Left ventricle myocardium superior (tissue), 1 donor: Measurements from ENCODE around the gene TMEM240. TPM values are rescaled to one million over a fixed set of nuclear protein-coding genes. Genes with fewer than 3 reads are reported as not detected.
"Not testable (repeated sequence)": the region's sequence is repeated elsewhere in the genome, so short reads cannot be mapped to it uniquely, and the experiment has no call there.

ENCODE experiments used
- ATAC-seq: fragments of 200-7000 bp; cut with Tn5 transposase; one replicate; pipeline ENCODE4 v1.9.1; 2020; ENCODE audit warnings: mild to moderate bottlenecking, moderate library complexity
- DNase-seq: peaks from one replicate; pipeline ENCODE4 v3.0.0-alpha.2; 2020
- intact Hi-C: fragments of 100-400 bp; cut with micrococcal nuclease; formaldehyde crosslinking; loops from one replicate; pipeline ENCODE4 v1.11.0; 2022
- total RNA-seq: library from RNA; stranded (reverse); fragmentation: NEBNext Ultra II Directional; extraction: Animal tissue kit (Norgen Biotek cat#: 25700); gene quantifications from one replicate; pipeline ENCODE4 v1.2.1, GENCODE V29; 2021
- donor health status: DM: no; HTN: yes; CAD: no; lungs with severe emphysema.

Gene TMEM240
- total RNA-seq, 1 donor from 2014 or later, result 8.9 TPM

- intact Hi-C loops, result no loop called here
- DNase-seq, result no peak
- peak; percentile 8 for ATAC-seq
Measured at GRCh38 chr1:1542766-1543705, 2.6 kb upstream of the TMEM240 start.

DNA sequence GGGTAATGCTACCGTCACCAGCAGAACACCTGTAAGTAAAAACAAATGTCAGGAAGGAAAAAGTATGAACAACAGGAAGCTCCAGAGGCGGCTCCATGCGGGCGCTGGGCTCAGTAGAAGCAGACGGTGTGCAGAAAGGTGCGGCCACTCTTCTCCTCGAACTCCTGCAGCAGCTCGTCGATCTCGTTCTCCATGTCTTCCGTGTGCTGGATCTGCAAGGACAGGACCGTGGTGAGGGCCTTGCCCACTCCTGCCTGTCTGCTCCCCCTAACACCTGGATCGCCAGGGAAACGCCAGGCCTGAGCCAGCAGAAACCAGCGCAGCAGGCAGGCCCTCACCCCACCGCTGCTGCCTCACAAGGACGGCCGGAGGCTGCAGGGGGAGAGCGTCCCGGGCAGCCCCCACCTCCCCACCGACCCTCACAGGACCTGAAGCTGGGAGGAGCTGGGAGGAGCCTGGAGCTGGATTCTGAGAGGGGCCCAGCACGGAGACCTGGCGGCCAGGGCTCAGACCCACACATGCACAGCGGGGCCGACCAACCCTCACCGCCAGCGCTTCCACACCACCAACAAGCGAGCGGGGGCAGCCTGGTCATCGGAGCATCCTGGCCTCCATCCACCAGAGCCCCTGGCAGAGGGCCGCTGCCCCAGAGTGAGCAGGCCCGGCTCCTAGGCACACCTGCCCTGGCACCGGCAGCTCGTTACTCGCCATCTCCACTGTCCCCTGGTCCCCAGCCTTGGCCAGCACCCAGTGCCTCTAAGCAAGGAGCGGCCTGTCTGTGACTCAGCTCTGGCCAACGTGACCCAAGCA, 1.7 kb upstream of the TMEM240 start:
- intact Hi-C loops, result no loop called here
- DNase-seq (no peak), ATAC-seq (no peak)

- intact Hi-C loops, result no loop called here
- no peak for DNase-seq
- peak; percentile 8 for ATAC-seq
Measured at GRCh38 chr1:1540818-1541628, 599 bp upstream of the TMEM240 start.

DNA sequence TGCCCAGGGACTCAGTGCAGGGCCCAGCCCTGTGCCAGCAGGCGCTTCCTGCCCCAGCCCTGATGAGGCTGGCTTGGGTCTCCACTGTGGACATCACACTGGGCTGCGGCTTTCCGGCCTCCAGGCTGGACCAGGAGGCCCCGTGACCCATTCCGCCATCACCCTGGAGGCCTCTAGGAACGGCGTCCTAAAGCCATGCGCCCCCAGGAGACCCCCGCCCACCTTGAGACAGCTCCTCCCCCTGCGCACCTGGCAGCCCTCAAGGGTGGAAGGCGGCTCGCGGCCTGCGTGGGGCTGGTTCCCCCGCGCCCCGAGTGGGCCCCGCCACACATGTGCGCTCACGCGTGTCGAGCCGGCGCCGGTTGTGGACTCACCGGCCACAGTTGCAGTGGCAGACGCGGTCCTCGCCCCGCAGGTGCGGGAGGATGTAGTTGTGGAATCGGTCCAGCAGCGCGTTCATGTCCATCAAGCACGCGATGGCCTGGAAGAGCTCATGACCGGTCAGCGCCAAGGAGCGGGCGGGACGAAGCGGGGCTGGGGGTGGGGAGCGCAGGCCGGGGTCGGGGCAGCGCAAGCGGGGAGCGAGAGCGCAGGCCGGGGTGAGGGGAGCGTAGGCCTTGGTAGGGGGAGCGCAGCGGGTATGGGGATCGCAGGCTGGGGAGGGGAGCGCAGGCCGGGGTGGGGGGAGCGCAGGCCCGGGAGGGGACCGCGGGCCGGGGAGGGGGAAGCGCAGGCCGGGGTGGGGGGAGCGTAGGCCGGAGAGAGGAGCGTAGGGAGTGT, 924 bp downstream of the TMEM240 start:
- ATAC-seq, result peak; percentile 1
- peak; percentile 55 for DNase-seq
- intact Hi-C loops, result no loop called here

- intact Hi-C loops, result no loop called here
- DNase-seq (no peak), ATAC-seq (no peak)
Measured at GRCh38 chr1:1538989-1539309, 1.5 kb downstream of the TMEM240 start.

GRCh38 chr1:1538334-1538733, 2.1 kb downstream of the TMEM240 start:
- intact Hi-C loops, result no loop called here
- DNase-seq (no peak), ATAC-seq (no peak)

GRCh38 chr1:1537626-1538250, 2.7 kb downstream of the TMEM240 start:
- ATAC-seq (no peak), DNase-seq (no peak)
- intact Hi-C loops, result no loop called here

GRCh38 chr1:1536938-1537546, 3.4 kb downstream of the TMEM240 start:
- ATAC-seq (no peak), DNase-seq (no peak)
- intact Hi-C loops, result no loop called here

GRCh38 chr1:1536019-1536937, 4.1 kb downstream of the TMEM240 start:
- intact Hi-C loops, result no loop called here
- no peak for DNase-seq
- ATAC-seq, result no peak

GRCh38 chr1:1535201-1536018, 5.0 kb downstream of the TMEM240 start:
- intact Hi-C loops, result no loop called here
- DNase-seq, result no peak
- ATAC-seq, result no peak

GRCh38 chr1:1534401-1535154, 5.8 kb downstream of the TMEM240 start:
- no peak for DNase-seq

DNA sequence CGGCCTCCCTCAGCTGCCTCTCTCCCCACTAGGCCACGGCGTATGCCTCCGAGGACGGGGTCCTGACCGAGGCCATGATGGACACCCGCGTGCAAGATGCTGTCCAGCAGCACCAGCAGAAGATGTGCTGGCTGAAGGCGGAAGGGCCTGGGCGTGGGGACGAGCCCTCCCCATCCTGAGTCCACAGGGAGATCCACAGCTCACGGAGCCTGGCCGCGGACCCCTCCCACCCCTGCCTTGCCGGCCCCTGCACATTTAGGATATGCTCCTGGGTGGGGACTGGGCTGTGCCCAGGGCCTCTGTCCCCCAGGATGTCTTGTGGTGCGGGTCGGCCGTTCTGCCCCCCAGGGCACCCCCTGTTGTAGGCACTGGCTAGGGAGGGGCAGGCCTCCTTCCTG, 6.5 kb downstream of the TMEM240 start:
- peak; percentile 1 for ATAC-seq
- DNase-seq, intact Hi-C loops: not testable (repeated sequence)

More at GRCh38 chr1:1534401-1535154, 5.8 kb downstream of the TMEM240 start:
- ATAC-seq, result no peak
- intact Hi-C loops, result no loop called here

DNA sequence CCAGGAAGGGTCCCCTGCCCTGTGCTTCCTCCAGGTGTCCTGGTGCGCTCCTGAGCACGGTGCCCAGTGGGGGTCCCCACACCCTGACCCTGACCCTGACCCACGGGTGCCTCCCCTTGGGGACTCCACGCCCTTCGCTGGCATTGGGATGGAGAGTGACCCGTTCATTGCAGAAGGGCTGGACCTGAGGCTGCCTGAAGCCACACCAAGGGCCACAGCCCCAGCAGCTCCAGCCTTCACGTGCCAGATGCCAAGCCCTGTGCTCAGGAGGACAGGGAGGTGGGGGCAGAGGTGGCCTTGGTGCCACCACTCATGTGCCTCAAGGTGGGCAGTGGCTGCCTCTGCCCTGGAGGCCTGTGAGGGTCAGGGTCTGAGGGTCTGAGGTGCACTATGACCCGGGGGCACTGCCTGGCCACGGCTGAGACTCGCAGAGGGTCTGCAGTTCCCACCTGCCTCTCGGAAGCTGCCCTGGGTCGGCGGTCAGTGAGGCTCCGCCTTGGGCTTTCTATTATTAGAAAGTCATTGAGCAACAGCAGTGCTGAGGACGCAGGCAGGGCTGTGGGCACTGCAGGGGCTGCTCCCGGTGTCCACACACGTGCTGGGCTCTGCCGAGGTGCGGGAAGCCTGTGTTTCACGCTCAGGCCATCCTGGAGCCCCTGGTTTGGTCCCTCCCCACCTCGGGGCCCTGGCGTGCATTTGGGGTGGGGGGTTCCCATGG, 7.1 kb downstream of the TMEM240 start:
- peak; percentile 54 for DNase-seq
- ATAC-seq, result peak; percentile 78
- intact Hi-C loops, result not testable (repeated sequence)

GRCh38 chr1:1531947-1532346, 8.5 kb downstream of the TMEM240 start:
- intact Hi-C loops, result no loop called here

GRCh38 chr1:1529936-1530335, 10.5 kb downstream of the TMEM240 start:
- no peak for DNase-seq
- intact Hi-C loops, result no loop called here

More at GRCh38 chr1:1531947-1532346, 8.5 kb downstream of the TMEM240 start:
- ATAC-seq (no peak), DNase-seq (no peak)

More at GRCh38 chr1:1529936-1530335, 10.5 kb downstream of the TMEM240 start:
- ATAC-seq, result no peak
